Fibroblast of the aortic adventitia (primary cell): ENCODE results near the gene RBM44. TPM values are rescaled to one million over a fixed set of nuclear protein-coding genes. Genes with fewer than 3 reads are reported as not detected.

Experiments used
- DNase-seq: peaks from one replicate; pipeline ENCODE4 v3.0.0-alpha.2; 2010; ENCODE audit warnings: low read depth
- H3K4me3 ChIP-seq: 2 replicates; pipeline ENCODE4 v1.5.1; 2011; ENCODE audit warnings: low read depth, mild to moderate bottlenecking, control low read depth, low read length, moderate library complexity
- total RNA-seq: library from RNA; depleted of rRNA; stranded (reverse); fragments of >200 nt; gene quantifications from 2 replicates; pipeline ENCODE4 v1.2.3, GENCODE V29; 2012; ENCODE audit warnings: low replicate concordance
- TF ChIP-seq, protein P1 (sequence below): IDR thresholded peaks from 2 replicates; pipeline ENCODE4 v1.5.1; 2011; ENCODE audit warnings: mild to moderate bottlenecking, low read length, control low read depth, inconsistent platforms; ENCODE audit not compliant: insufficient read depth

Gene RBM44
- total RNA-seq, 1 donor, result 0.27 TPM

DNA sequence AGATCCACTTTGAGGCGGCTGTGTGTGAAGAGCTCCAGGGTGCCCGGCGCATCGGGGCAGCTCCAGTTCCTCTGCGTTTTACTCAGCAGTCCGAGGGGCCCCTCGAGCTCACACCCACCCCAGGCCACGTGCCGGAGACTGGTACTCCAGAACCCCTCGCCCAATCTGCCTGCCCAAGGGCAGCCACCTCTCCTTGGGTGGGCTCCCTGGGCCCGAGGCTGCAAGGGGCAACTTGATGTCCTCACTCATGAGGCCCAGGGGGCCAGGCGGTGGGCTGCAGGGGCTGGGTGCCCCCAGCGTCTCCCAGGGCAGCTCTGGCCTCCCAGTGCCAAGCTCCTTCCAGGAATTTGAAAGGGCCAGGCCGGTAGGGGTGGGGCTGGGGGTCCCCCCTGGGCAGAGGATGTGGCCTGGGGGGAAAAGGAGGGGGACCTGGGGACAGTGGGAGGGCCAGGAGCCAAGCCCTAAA is 77.5 kb downstream of the RBM44 start:
- no peak for DNase-seq

DNA sequence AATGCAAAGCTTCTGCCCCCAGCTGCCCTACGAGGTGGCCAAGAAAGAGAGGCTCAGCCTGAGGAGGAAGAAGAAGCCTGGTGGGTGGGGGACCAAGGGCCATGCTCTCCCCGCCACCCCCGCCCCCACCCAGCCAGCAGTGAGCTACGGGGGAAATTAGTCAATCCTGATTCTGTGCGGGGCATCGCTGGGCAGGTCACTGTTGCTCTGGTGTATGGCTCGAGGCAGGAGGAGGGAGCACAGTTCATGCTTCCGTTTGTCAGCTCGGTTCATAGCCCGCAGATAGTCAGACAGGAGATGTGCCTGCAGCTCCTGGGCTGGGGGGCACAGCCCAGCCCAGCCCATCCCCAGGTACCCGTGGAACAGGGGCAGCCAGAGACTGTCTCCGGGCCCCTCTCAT is 78.0 kb downstream of the RBM44 start:
- TF ChIP-seq, protein P1, sequence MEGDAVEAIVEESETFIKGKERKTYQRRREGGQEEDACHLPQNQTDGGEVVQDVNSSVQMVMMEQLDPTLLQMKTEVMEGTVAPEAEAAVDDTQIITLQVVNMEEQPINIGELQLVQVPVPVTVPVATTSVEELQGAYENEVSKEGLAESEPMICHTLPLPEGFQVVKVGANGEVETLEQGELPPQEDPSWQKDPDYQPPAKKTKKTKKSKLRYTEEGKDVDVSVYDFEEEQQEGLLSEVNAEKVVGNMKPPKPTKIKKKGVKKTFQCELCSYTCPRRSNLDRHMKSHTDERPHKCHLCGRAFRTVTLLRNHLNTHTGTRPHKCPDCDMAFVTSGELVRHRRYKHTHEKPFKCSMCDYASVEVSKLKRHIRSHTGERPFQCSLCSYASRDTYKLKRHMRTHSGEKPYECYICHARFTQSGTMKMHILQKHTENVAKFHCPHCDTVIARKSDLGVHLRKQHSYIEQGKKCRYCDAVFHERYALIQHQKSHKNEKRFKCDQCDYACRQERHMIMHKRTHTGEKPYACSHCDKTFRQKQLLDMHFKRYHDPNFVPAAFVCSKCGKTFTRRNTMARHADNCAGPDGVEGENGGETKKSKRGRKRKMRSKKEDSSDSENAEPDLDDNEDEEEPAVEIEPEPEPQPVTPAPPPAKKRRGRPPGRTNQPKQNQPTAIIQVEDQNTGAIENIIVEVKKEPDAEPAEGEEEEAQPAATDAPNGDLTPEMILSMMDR, result no peak
- no peak for DNase-seq
- no peak overlapping the region for H3K4me3 ChIP-seq

More for the DNA sequence above, 77.5 kb downstream of the RBM44 start:
- H3K4me3 ChIP-seq, result no peak overlapping the region
- TF ChIP-seq, protein P1, result no peak

DNA sequence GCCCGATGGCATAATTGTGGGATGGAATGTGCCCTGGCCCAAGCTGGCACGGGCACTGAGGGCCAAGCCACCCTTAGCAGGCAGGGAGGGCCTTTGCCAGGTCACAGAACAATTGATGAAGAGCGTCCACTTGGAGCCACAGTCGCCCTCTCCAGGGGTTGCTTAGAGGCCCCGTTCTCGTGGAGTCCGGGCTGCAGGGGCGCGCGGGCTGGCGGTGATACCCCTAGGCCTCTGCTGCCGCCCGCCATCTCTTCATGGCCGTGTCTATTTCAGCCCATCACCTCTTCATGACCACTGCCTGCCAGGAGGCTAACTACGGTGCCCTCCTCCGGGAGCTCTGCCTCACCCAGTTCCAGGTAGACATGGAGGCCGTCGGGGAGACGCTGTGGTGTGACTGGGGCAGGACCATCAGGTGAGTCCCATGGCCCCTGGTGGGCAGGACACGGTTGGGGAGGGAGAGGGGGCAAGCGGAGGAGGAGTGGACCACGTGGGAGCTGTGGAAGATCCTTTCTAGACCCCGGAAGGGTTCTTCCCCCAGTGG is 78.4 kb downstream of the RBM44 start:
- no peak overlapping the region for H3K4me3 ChIP-seq
- DNase-seq, result no peak
- TF ChIP-seq, protein P1, result no peak

DNA sequence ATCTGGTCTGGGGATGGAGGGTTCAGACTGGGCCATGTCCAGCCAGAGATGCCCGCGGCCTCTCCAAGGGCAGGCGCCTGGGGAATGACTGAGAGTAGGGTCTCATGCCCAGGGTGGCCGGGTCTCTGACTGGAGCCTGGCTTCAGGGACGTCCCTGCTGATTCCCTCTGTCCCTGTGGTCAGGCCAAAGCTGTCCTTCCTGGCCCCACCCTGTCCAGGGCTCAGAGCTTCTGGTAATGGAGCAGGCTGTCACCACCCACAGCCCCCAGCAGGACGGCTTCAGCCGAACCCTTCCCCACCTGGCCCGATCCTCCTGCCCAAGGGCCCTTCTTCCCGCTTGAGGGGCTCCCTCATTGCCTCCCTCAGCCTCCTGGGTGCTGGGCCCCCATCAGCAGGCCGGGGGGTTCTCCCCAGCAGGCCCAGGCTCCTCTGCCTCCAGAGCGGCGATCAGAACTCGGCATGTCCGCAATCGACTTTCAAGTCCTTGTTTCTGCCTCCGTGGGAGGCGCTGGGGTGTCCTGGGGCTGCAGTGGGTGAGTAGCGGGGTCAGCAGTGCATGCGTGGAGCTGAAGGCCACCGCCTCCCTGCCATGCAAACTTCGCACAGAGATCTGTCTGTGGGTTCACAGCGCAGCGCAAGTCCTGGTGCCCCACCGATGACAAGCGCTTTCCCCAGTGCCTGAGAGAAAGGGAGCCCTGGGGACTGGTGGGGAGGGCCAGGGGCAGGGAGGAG is 79.2 kb downstream of the RBM44 start:
- H3K4me3 ChIP-seq, result no peak overlapping the region
- TF ChIP-seq, protein P1, result no peak
- no peak for DNase-seq

DNA sequence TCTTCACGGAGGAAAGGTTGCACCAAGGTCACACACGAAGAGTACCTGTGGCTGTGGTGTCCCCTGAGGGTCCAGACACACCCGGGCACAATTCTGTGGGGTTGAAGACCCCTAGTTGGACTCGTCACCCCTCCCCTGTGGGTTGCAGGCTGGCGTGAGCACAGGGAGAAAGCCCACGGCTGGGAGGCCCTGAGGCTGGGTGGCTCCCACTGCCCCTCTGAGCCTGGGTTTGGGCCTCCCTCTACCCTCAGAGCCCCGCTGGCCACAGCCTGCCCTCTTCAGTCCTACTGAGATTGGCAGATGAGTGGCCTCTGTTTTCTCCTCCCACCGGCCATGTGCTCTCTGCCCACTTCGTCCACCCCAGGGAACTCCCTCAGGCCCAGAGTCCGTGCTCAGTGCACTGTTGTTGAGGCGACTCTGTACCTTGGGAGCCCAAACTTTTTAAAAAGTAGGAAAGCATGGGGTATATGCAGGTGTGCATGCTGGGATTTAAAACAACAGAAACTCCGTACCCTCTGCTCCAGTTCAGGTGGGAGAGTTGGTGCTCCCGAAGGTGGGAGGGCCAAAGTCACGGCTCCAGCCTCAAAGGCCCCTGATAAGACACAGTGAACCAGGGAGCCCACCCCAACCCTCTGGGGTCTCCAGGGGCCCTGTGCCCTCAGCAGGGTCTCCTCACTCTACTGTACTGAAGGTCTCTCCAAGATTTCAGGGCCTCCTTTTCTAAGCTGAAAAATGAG is 79.9 kb downstream of the RBM44 start:
- no peak overlapping the region for H3K4me3 ChIP-seq
- TF ChIP-seq, protein P1, result no peak
- DNase-seq, result no peak

DNA sequence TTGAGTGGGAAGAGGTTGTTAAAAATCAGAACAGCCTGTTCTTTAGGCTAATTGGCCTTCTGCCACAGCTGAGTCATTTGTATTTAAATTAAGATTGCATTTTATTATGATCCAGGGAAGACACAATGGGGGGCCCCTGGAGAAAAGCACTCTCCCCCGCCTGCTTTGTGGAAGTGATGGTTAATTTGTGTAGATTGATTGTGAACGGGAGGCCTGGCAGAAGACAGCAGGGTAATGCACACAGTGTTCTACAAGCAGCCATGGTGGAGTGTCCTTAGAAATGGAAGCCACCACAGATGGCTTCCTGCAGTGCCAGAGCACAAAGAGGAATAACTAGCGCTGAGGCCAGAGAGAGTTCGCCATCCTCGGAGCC is 80.5 kb downstream of the RBM44 start:
- TF ChIP-seq, protein P1, result no peak
- H3K4me3 ChIP-seq, result no peak overlapping the region
- DNase-seq, result peak; percentile 30
